ENCODE data around the gene CFAP157. TPM values are rescaled to one million over a fixed set of nuclear protein-coding genes. Genes with fewer than 3 reads are reported as not detected.

Gene CFAP157
- polyA plus RNA-seq, 1 of the 3 experiments (the other 2 are of a cell fraction): 0.25 TPM

- peak; percentile 70 for DNase-seq
- H3K27ac ChIP-seq (ENCODE audit: low read depth in 2 of 2, low read length in 1 of 2): no peak overlapping the region
- CTCF ChIA-PET: interaction anchor here (1.0 to 1.8 kb wide), 3 partner anchors 26 to 159 kb away, joined by 3 to 8 read pairs (median 4); partner anchors contain the start of gene TOR2A
Measured at GRCh38 chr9:127761491-127761956, 54.7 kb downstream of the CFAP157 start.

GRCh38 chr9:127762111-127762676 is 55.4 kb downstream of the CFAP157 start:
- no peaks in the 10 kb centered on the region for H3K9me3 ChIP-seq
- TF ChIP-seq PBX3 (IDR thresholded peaks at IDR 0.05): no peak
- no peak for TF ChIP-seq IRF3 (IDR thresholded peaks at IDR 0.05; ENCODE audit: low read depth, low read length)
- no peak for TF ChIP-seq GATA2 (CRISPR knock-in tag; IDR thresholded peaks at IDR 0.05)
- TF ChIP-seq RFX5 (IDR thresholded peaks at IDR 0.05; ENCODE audit: low read length): no peak
- no peak for TF ChIP-seq TCF12 (IDR thresholded peaks at IDR 0.05)
- no peak for TF ChIP-seq USF2 (IDR thresholded peaks at IDR 0.05; ENCODE audit: borderline replicate concordance, low read depth, low read length)
- no peak for TF ChIP-seq GABPA (IDR thresholded peaks at IDR 0.05; ENCODE audit: low read depth)
- TF ChIP-seq CHD2 (IDR thresholded peaks at IDR 0.05; ENCODE audit: low read length, partially characterized antibody): no peak
- TF ChIP-seq EZH2phosphoT487 (IDR thresholded peaks at IDR 0.05; ENCODE audit: borderline replicate concordance, low read depth): no peak
- no peak for TF ChIP-seq MXI1 (IDR thresholded peaks at IDR 0.05; ENCODE audit: low read depth, low read length)
- no peak for TF ChIP-seq CTCF (IDR thresholded peaks at IDR 0.05)
- TF ChIP-seq EP300 (IDR thresholded peaks at IDR 0.05; ENCODE audit: borderline replicate concordance in 1 of 2, low read depth in 1 of 2, low read length in 1 of 2): no peak
- TF ChIP-seq FOSL2 (IDR thresholded peaks at IDR 0.05; ENCODE audit: borderline replicate concordance, low read depth): no peak
- TF ChIP-seq SMC3 (IDR thresholded peaks at IDR 0.05; ENCODE audit: low read depth, low read length): no peak
- no peak for TF ChIP-seq RCOR1 (IDR thresholded peaks at IDR 0.05; ENCODE audit: low read length)
- TF ChIP-seq MEF2A (IDR thresholded peaks at IDR 0.05; ENCODE audit: borderline replicate concordance, low read depth): no peak
- no peak overlapping the region for H3K4me3 ChIP-seq (ENCODE audit: low read depth in 2 of 2, low read length in 1 of 2)
- H3F3A ChIP-seq (replicated peaks; ENCODE audit: insufficient read depth): no peaks in the 10 kb centered on the region
- no peaks in the 10 kb centered on the region for H3K79me2 ChIP-seq (ENCODE audit: insufficient read depth)
- no peaks in the 10 kb centered on the region for H3K27me3 ChIP-seq (ENCODE audit: insufficient read depth)
- no peaks in the 10 kb centered on the region for H3K9me2 ChIP-seq
- 72% methylated on average over 16 of the region's 16 CpGs for WGBS (ENCODE audit: low lambda C conversion rate)
- DNase-seq: no peak
- ChIA-PET CTCF (interaction anchor here (0.9 to 1.8 kb wide), 5 partner anchors 23 to 159 kb away, joined by 3 to 8 read pairs (median 4); partner anchors contain the start of gene TOR2A), POLR2A (no interaction called here)
- no peak overlapping the region for H3K27ac ChIP-seq (ENCODE audit: low read depth in 2 of 2, low read length in 1 of 2)
- no peaks in the 10 kb centered on the region for H3K36me3 ChIP-seq (replicated peaks in 1 of 2; ENCODE audit: control insufficient read depth in 1 of 2, insufficient read depth in 2 of 2, low read length in 1 of 2)
- H3K4me2 ChIP-seq: no peak overlapping the region
- H2AFZ ChIP-seq (ENCODE audit: low read depth): no peak overlapping the region
- no peak overlapping the region for H3K9ac ChIP-seq
- H4K20me1 ChIP-seq (ENCODE audit: insufficient read depth): no peaks in the 10 kb centered on the region
- peaks cover 0 to 13% of the 10 kb centered on the region in 2 experiments; a peak in 1 of 4 replicates for H3K4me1 ChIP-seq (ENCODE audit: control insufficient read depth in 1 of 2, insufficient read depth in 2 of 2, low read depth in 1 of 2, low read length in 1 of 2)

More at GRCh38 chr9:127761491-127761956, 54.7 kb downstream of the CFAP157 start:
- Histone ChIP-seq H3K36me3 (replicated peaks in 1 of 2; ENCODE audit: control insufficient read depth in 1 of 2, insufficient read depth in 2 of 2, low read length in 1 of 2) (no peaks in the 10 kb centered on the region), H3F3A (replicated peaks; ENCODE audit: insufficient read depth) (no peaks in the 10 kb centered on the region), H3K9me3 (no peaks in the 10 kb centered on the region), H3K9me2 (no peaks in the 10 kb centered on the region), H3K9ac (no peak overlapping the region), H3K4me2 (no peak overlapping the region), H3K27me3 (ENCODE audit: insufficient read depth) (no peaks in the 10 kb centered on the region), H4K20me1 (ENCODE audit: insufficient read depth) (no peaks in the 10 kb centered on the region), H3K79me2 (ENCODE audit: insufficient read depth) (no peaks in the 10 kb centered on the region), H3K4me3 (ENCODE audit: low read depth in 2 of 2, low read length in 1 of 2) (no peak overlapping the region), H3K4me1 (ENCODE audit: control insufficient read depth in 1 of 2, insufficient read depth in 2 of 2, low read depth in 1 of 2, low read length in 1 of 2) (peaks cover 0 to 13% of the 10 kb centered on the region in 2 experiments; a peak in 1 of 4 replicates), H2AFZ (ENCODE audit: low read depth) (no peak overlapping the region)
- WGBS (ENCODE audit: low lambda C conversion rate): 34% methylated on average over 3 of the region's 5 CpGs
- TF ChIP-seq EP300 (IDR thresholded peaks at IDR 0.05; ENCODE audit: borderline replicate concordance in 1 of 2, low read depth in 1 of 2, low read length in 1 of 2) (peak in 1 of 2 experiments; percentile 28; a peak in 1 of 4 replicates), ELF1 (IDR thresholded peaks at IDR 0.05) (no peak), GATA2 (CRISPR knock-in tag; IDR thresholded peaks at IDR 0.05) (peak; percentile 56)
- POLR2A ChIA-PET: no interaction called here
